Uterus (tissue), 2 donors: ENCODE data around the gene NBPF1.
"Not testable (repeated sequence)": the region's sequence is repeated elsewhere in the genome, so short reads cannot be mapped to it uniquely, and the experiment has no call there.

Source experiments
- CTCF ChIP-seq, 4 experiments: fragments of 200-600 bp in 2 of 4; fragments of 450-650 bp in 2 of 4; sonication (generic) in 2 of 4; IDR thresholded peaks; one replicate each; pipeline ENCODE4 v1.5.1; 2016 to 2019; ENCODE audit warnings: antibody characterized with exemption in 4 of 4, mild to moderate bottlenecking in 2 of 4, moderate library complexity in 1 of 4
- POLR2A ChIP-seq, 2 donors: fragments of 450-650 bp; IDR thresholded peaks; one replicate each; pipeline ENCODE4 v1.6.1; 2016; ENCODE audit warnings: antibody characterized with exemption in 2 of 2, mild to moderate bottlenecking in 1 of 2, moderate library complexity in 1 of 2

- not testable (repeated sequence) for TF ChIP-seq CTCF, POLR2A (IDR thresholded peaks at IDR 0.05)
Measured at GRCh38 chr1:16619803-16620501, 6.6 kb upstream of the NBPF1 start.
